ENCODE data around the gene DRD3. TPM values are rescaled to one million over a fixed set of nuclear protein-coding genes. Genes with fewer than 3 reads are reported as not detected.

Gene DRD3
- polyA plus RNA-seq, 1 experiment = not detected

- no peak overlapping the region for H3K27ac ChIP-seq (ENCODE audit: low read depth, low read length)
- H3K9me3 ChIP-seq (ENCODE audit: control insufficient read depth, insufficient read depth, low read length) = no peaks in the 10 kb centered on the region; the same call in 1 of the 2 replicates
- no peak overlapping the region for H3K4me3 ChIP-seq (ENCODE audit: low read depth, low read length)
- POLR2A ChIA-PET = interaction anchor here (0.7 kb wide), 2 partner anchors 11 to 471 kb away, joined by 3 to 4 read pairs; no protein-coding TSS in a partner anchor
- no peaks in the 10 kb centered on the region for H3K27me3 ChIP-seq (ENCODE audit: control insufficient read depth, insufficient read depth, low read length)
- TF ChIP-seq CTCF (IDR thresholded peaks at IDR 0.05; ENCODE audit: low read depth, low read length) = no peak
- CTCF ChIA-PET = interaction anchor here (0.5 kb wide), 1 partner anchor 188 kb away, joined by 4 read pairs; no protein-coding TSS in a partner anchor
- no peak for DNase-seq (ENCODE audit: low read depth, low spot score)
These were observed 77.8 kb downstream of the DRD3 start for GRCh38 chr3:114101101-114101500.

GRCh38 chr3:114095796-114096195 lies 83.1 kb downstream of the DRD3 start:
- Histone ChIP-seq H3K4me3 (ENCODE audit: low read depth, low read length) (no peak overlapping the region), H3K27ac (ENCODE audit: low read depth, low read length) (no peak overlapping the region), H3K9me3 (ENCODE audit: control insufficient read depth, insufficient read depth, low read length) (no peaks in the 10 kb centered on the region), H3K27me3 (ENCODE audit: control insufficient read depth, insufficient read depth, low read length) (no peaks in the 10 kb centered on the region)
- ChIA-PET POLR2A (no interaction called here), CTCF (no interaction called here)
- no peak for TF ChIP-seq CTCF (IDR thresholded peaks at IDR 0.05; ENCODE audit: low read depth, low read length)
- DNase-seq (ENCODE audit: low read depth, low spot score) = no peak

GRCh38 chr3:114093596-114093995 lies 85.3 kb downstream of the DRD3 start:
- Histone ChIP-seq H3K27me3 (ENCODE audit: control insufficient read depth, insufficient read depth, low read length) (no peaks in the 10 kb centered on the region), H3K27ac (ENCODE audit: low read depth, low read length) (no peak overlapping the region), H3K4me3 (ENCODE audit: low read depth, low read length) (no peak overlapping the region), H3K9me3 (ENCODE audit: control insufficient read depth, insufficient read depth, low read length) (no peaks in the 10 kb centered on the region)
- DNase-seq (ENCODE audit: low read depth, low spot score) = peak; percentile 56
- ChIA-PET POLR2A (no interaction called here), CTCF (interaction anchor here (1.0 kb wide), 1 partner anchor 249 kb away, joined by 3 read pairs; no protein-coding TSS in a partner anchor)
- no peak for TF ChIP-seq CTCF (IDR thresholded peaks at IDR 0.05; ENCODE audit: low read depth, low read length)

- Histone ChIP-seq H3K9me3 (ENCODE audit: control insufficient read depth, insufficient read depth, low read length) (no peaks in the 10 kb centered on the region), H3K27ac (ENCODE audit: low read depth, low read length) (no peak overlapping the region), H3K4me3 (ENCODE audit: low read depth, low read length) (no peak overlapping the region), H3K27me3 (ENCODE audit: control insufficient read depth, insufficient read depth, low read length) (no peaks in the 10 kb centered on the region)
- no peak for DNase-seq (ENCODE audit: low read depth, low spot score)
- no peak for TF ChIP-seq CTCF (IDR thresholded peaks at IDR 0.05; ENCODE audit: low read depth, low read length)
- ChIA-PET CTCF (interaction anchor here (1.0 kb wide), 1 partner anchor 248 kb away, joined by 3 read pairs; no protein-coding TSS in a partner anchor), POLR2A (no interaction called here)
These were observed 85.9 kb downstream of the DRD3 start for GRCh38 chr3:114093016-114093380.

GRCh38 chr3:114092151-114093015 lies 86.5 kb downstream of the DRD3 start:
- Histone ChIP-seq H3K9me3 (ENCODE audit: control insufficient read depth, insufficient read depth, low read length) (no peaks in the 10 kb centered on the region), H3K27ac (ENCODE audit: low read depth, low read length) (no peak overlapping the region), H3K4me3 (ENCODE audit: low read depth, low read length) (no peak overlapping the region), H3K27me3 (ENCODE audit: control insufficient read depth, insufficient read depth, low read length) (no peaks in the 10 kb centered on the region)
- ChIA-PET POLR2A (no interaction called here), CTCF (interaction anchor here (1.0 kb wide), 1 partner anchor 248 kb away, joined by 3 read pairs; no protein-coding TSS in a partner anchor)
- DNase-seq (ENCODE audit: low read depth, low spot score) = no peak
- TF ChIP-seq CTCF (IDR thresholded peaks at IDR 0.05; ENCODE audit: low read depth, low read length) = no peak
